Thyroid gland (tissue), 4 donors: ENCODE results near the gene NMNAT2. TPM values are rescaled to one million over a fixed set of nuclear protein-coding genes. Genes with fewer than 3 reads are reported as not detected.

Source experiments
- DNase-seq, 2 donors: peaks; one replicate each; pipeline ENCODE4 v3.0.0-alpha.2; 2019
- H3K27ac ChIP-seq, 3 donors: fragments of 200-600 bp; sonication (generic); 1 replicate in 2 of 3; 2 replicates in 1 of 3; pipeline ENCODE4 v1.5.1; 2016 to 2019; ENCODE audit warnings: mild to moderate bottlenecking in 1 of 3, moderate library complexity in 1 of 3
- H3K27me3 ChIP-seq: fragments of 200-600 bp; sonication (generic); one replicate; pipeline ENCODE4 v1.5.1; 2019
- H3K36me3 ChIP-seq, 2 donors: fragments of 200-600 bp; sonication (generic); one replicate each; pipeline ENCODE4 v1.5.1; 2016 to 2019
- H3K4me1 ChIP-seq, 2 donors: fragments of 200-600 bp; sonication (generic); one replicate each; pipeline ENCODE4 v1.5.1; 2017 to 2019
- H3K4me3 ChIP-seq, 3 donors: fragments of 200-600 bp; sonication (generic); replicated peaks in 1 of 3; 1 replicate in 2 of 3; 2 replicates in 1 of 3; pipeline ENCODE4 v1.5.1; 2016; ENCODE audit warnings: mild to moderate bottlenecking in 1 of 3
- H3K9me3 ChIP-seq: fragments of 200-600 bp; sonication (generic); one replicate; pipeline ENCODE4 v1.5.1; 2017
- CTCF ChIP-seq, 6 experiments: fragments of 200-600 bp in 3 of 6; fragments of 450-650 bp in 3 of 6; sonication (generic) in 3 of 6; IDR thresholded peaks; one replicate each; pipeline ENCODE4 v1.5.1; 2016 to 2019; ENCODE audit warnings: antibody characterized with exemption in 6 of 6, mild to moderate bottlenecking in 2 of 6, inconsistent platforms in 1 of 6, moderate library complexity in 1 of 6
- POLR2A ChIP-seq, 2 donors: fragments of 450-650 bp; IDR thresholded peaks; one replicate each; pipeline ENCODE4 v1.6.1; 2017; ENCODE audit warnings: antibody characterized with exemption in 2 of 2, mild to moderate bottlenecking in 2 of 2, moderate library complexity in 1 of 2
- WGBS, 2 donors: methylation state at CpG; one replicate each; pipeline ENCODE4 v1.1.5; 2017; 5-methylcytosine and 5-hydroxymethylcytosine counted together
- intact Hi-C: fragments of 100-400 bp; cut with DNase I; formaldehyde crosslinking; loops from one replicate; pipeline ENCODE4 v1.15.1; 2023
- total RNA-seq, 4 donors: library from RNA; depleted of rRNA; stranded (reverse); fragments of >200 nt; gene quantifications; one replicate each; pipeline ENCODE4 v1.2.3, GENCODE V29; 2016

Gene NMNAT2
- total RNA-seq, 4 donors from 2014 or later = 7.6 to 39.5 (median 17.3) TPM

- peak; percentile 55 to 80 (median 68) for TF ChIP-seq CTCF (IDR thresholded peaks at IDR 0.05)
- peak in 1 of 2 donors; percentile 50 for TF ChIP-seq POLR2A (IDR thresholded peaks at IDR 0.05)
- 22 to 25% methylated on average over 14 to 15 of the region's 15 CpGs for WGBS, 2 donors
- Histone ChIP-seq H3K4me1 (peaks cover 14 to 16% of the 10 kb centered on the region in 2 donors), H3K36me3 (no peaks in the 10 kb centered on the region), H3K4me3 (no peak overlapping the region), H3K9me3 (no peaks in the 10 kb centered on the region), H3K27me3 (no peaks in the 10 kb centered on the region), H3K27ac (peak overlapping the region; percentile 89 to 94 (median 91))
- DNase-seq = peak; percentile 87 to 88
- intact Hi-C loops = loop anchor here (5.0 to 10.0 kb wide), 2 partner anchors 50 to 278 kb away; partner anchors contain the start of gene LAMC2
These were observed 183.3 kb downstream of the NMNAT2 start for GRCh38 chr1:183234660-183235476.

DNA sequence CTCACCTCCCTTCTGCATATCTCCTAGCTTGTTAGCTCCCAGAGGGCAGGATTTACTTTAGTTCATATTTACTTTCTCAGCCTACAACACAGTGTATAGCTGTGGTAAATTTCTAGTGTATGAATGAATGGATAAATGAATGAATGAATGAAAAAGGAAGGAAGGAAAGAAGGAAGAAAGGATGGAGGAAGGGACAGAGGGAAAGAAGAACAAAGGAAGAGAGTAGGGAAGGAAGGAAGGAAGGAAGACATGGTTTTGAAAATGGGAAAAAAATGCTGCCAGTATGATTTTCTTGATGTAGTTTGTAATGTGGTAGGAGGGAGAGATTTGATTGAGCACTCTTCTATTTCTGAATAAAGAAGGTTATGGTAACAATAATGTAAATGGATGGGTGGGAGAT lies 185.1 kb downstream of the NMNAT2 start:
- Histone ChIP-seq H3K4me3 (no peak overlapping the region), H3K9me3 (no peaks in the 10 kb centered on the region), H3K27me3 (no peaks in the 10 kb centered on the region), H3K4me1 (peaks cover 14 to 16% of the 10 kb centered on the region in 2 donors), H3K27ac (peak overlapping the region in 2 of 3 donors; percentile 9 to 91), H3K36me3 (no peaks in the 10 kb centered on the region)
- DNase-seq = no peak
- intact Hi-C loops = loop anchor here (5.0 to 10.0 kb wide), 2 partner anchors 48 to 276 kb away; partner anchors contain the start of gene LAMC2
- TF ChIP-seq CTCF (IDR thresholded peaks at IDR 0.05) = no peak
- no peak for TF ChIP-seq POLR2A (IDR thresholded peaks at IDR 0.05)

GRCh38 chr1:183231545-183231944 lies 186.6 kb downstream of the NMNAT2 start:
- H3K4me1 ChIP-seq = peaks cover 14 to 23% of the 10 kb centered on the region in 2 donors
- intact Hi-C loops = loop anchor here (5.0 to 10.0 kb wide), 2 partner anchors 47 to 274 kb away; partner anchors contain the start of gene LAMC2
- no peak overlapping the region for H3K4me3 ChIP-seq
- no peak for DNase-seq
- H3K9me3 ChIP-seq = no peaks in the 10 kb centered on the region
- no peak overlapping the region for H3K27ac ChIP-seq
- no peaks in the 10 kb centered on the region for H3K36me3 ChIP-seq
- H3K27me3 ChIP-seq = no peaks in the 10 kb centered on the region
- no peak for TF ChIP-seq POLR2A (IDR thresholded peaks at IDR 0.05)
- no peak for TF ChIP-seq CTCF (IDR thresholded peaks at IDR 0.05)
- 97% methylated on average over 1 of the region's 1 CpG for WGBS, 2 donors

DNA sequence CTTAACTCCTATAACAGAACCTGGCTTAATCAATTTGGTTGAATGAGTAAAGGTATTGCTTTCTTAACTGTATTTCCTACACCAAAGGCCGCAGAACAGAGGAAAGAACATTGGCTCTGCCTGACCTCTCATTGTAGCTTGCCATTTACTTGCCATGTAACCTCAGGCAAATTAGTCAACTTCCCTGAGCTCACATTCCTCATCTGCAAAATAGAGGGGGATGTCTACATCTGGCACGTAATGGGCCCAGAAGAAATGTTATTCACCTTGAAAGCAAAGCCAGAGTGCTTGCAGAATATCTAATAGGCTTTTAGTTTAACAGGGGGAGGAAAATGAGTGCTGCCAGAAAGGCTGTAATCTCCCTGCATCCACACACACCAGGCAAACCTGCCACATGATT lies 187.8 kb downstream of the NMNAT2 start:
- Histone ChIP-seq H3K9me3 (no peaks in the 10 kb centered on the region), H3K27ac (no peak overlapping the region), H3K4me1 (peaks cover 11 to 21% of the 10 kb centered on the region in 2 donors), H3K27me3 (no peaks in the 10 kb centered on the region), H3K36me3 (no peaks in the 10 kb centered on the region), H3K4me3 (no peak overlapping the region)
- no peak for DNase-seq
- intact Hi-C loops = loop anchor here (5.0 to 10.0 kb wide), 2 partner anchors 46 to 273 kb away; partner anchors contain the start of gene LAMC2
- TF ChIP-seq POLR2A (IDR thresholded peaks at IDR 0.05) = no peak
- no peak for TF ChIP-seq CTCF (IDR thresholded peaks at IDR 0.05)
- WGBS, 2 donors = 98 to 100% methylated on average over 2 of the region's 2 CpGs
